ENCODE results near the gene CDC42EP1. TPM values are rescaled to one million over a fixed set of nuclear protein-coding genes. Genes with fewer than 3 reads are reported as not detected.

Gene CDC42EP1
- total and polyA plus RNA-seq, 2 donors (not counting 1 experiment from before 2014, with no cell fraction given): 0.22 TPM; not detected in 1

GRCh38 chr22:37561212-37562048 is 1.1 kb downstream of the CDC42EP1 start:
- Histone ChIP-seq H3K27me3 (replicated peaks in 1 of 4; ENCODE audit: control extremely low read depth in 1 of 4, control insufficient read depth in 3 of 4, insufficient read depth in 4 of 4, low read length in 3 of 4) (peaks cover 0 to 61% (median 25%) of the 10 kb centered on the region in 4 experiments), H3K4me2 (replicated peaks; ENCODE audit: low read depth, low read length, poor library complexity, severe bottlenecking) (peak overlapping the region; percentile 91), H2AFZ (ENCODE audit: insufficient read depth, low read depth, low read length, poor library complexity, severe bottlenecking) (peak overlapping the region; percentile 60), H3K9me3 (ENCODE audit: control extremely low read depth in 1 of 3, control insufficient read depth in 2 of 3, insufficient read depth in 1 of 3, low read length in 2 of 3) (peaks cover 0 to 17% (median 0%) of the 10 kb centered on the region in 3 donors), H3K4me3 (ENCODE audit: control extremely low read depth in 1 of 5, extremely low read depth in 1 of 5, insufficient read depth in 1 of 5, low read depth in 2 of 5, low read length in 4 of 5) (peak overlapping the region in 4 of 5 experiments; percentile 17 to 65 (median 39)), H3K27ac (ENCODE audit: low read length in 2 of 2) (no peak overlapping the region), H3K79me2 (ENCODE audit: control insufficient read depth, insufficient read depth, low read length) (no peaks in the 10 kb centered on the region), H4K20me1 (ENCODE audit: control insufficient read depth, insufficient read depth, low read length, poor library complexity, severe bottlenecking) (no peaks in the 10 kb centered on the region), H3K9ac (ENCODE audit: low read length) (peak overlapping the region; percentile 53), H3K4me1 (ENCODE audit: control insufficient read depth in 2 of 2, insufficient read depth in 2 of 2, low read length in 2 of 2) (peaks cover 27 to 32% of the 10 kb centered on the region in 2 donors), H3K36me3 (replicated peaks in 1 of 2; ENCODE audit: control extremely low read depth in 1 of 2, control insufficient read depth in 1 of 2, extremely low read depth in 1 of 2, insufficient read depth in 2 of 2, low read length in 1 of 2) (no peaks in the 10 kb centered on the region)
- Mint-ChIP-seq H3K27ac (peak overlapping the region; percentile 67), H3K9me3 (ENCODE audit: insufficient read depth) (no peaks in the 10 kb centered on the region), H3K27me3 (peaks cover 43% of the 10 kb centered on the region), H3K4me1 (peaks cover 26% of the 10 kb centered on the region), H3K4me3 (peak overlapping the region; percentile 78)
- TF ChIP-seq EZH2 (IDR thresholded peaks at IDR 0.05; ENCODE audit: borderline replicate concordance, insufficient read depth, low read depth, low read length, poor library complexity, severe bottlenecking) (peak; percentile 80), CTCF (IDR thresholded peaks at IDR 0.05) (peak; percentile 77)
- peak; percentile 82 for DNase-seq
- peak; percentile 54 for ATAC-seq (ENCODE audit: low read depth)
- 3% methylated on average over 56 of the region's 56 CpGs for WGBS (ENCODE audit: insufficient coverage)
- CTCF ChIA-PET: interaction anchor here (0.6 to 4.8 kb wide), 12 partner anchors 10 to 375 kb away, joined by 3 to 69 read pairs (median 4); no protein-coding TSS in a partner anchor
- POLR2A ChIA-PET: interaction anchor here (0.5 to 0.6 kb wide), 2 partner anchors 79 to 1185 kb away, joined by 7 to 8 read pairs; no protein-coding TSS in a partner anchor
- intact Hi-C loops (cut with micrococcal nuclease): no loop called here
